ENCODE measurements around the gene FZR1. TPM values are rescaled to one million over a fixed set of nuclear protein-coding genes. Genes with fewer than 3 reads are reported as not detected.

FZR1 gene
- total RNA-seq, 1 donor from 2014 or later = 16.4 TPM

GRCh38 chr19:3543150-3544057 lies 37.3 kb downstream of the FZR1 start:
- Mint-ChIP-seq H3K4me3 (no peak overlapping the region), H3K4me1 (peaks cover 7% of the 10 kb centered on the region), H3K9me3 (no peaks in the 10 kb centered on the region), H3K27ac (no peak overlapping the region), H3K27me3 (ENCODE audit: insufficient read depth, low read depth) (peaks cover 12% of the 10 kb centered on the region), H3K36me3 (peaks cover 4% of the 10 kb centered on the region)
- peaks cover 46% of the 10 kb centered on the region for H4K20me1 ChIP-seq (ENCODE audit: low read depth)
- H3K9ac ChIP-seq = no peak overlapping the region
- H2AFZ ChIP-seq (replicated peaks) = no peak overlapping the region
- no peak for DNase-seq (ENCODE audit: low spot score)
- no peak overlapping the region for H3K4me2 ChIP-seq
- no peaks in the 10 kb centered on the region for H3K27me3 ChIP-seq
- H3K27ac ChIP-seq = no peak overlapping the region
- no peak overlapping the region for H3K4me3 ChIP-seq
- peaks cover 11% of the 10 kb centered on the region for H3F3A ChIP-seq (ENCODE audit: low read depth)
- H3K9me3 ChIP-seq (ENCODE audit: low read depth) = no peaks in the 10 kb centered on the region
- no peaks in the 10 kb centered on the region for H3K36me3 ChIP-seq
- H3K79me2 ChIP-seq (ENCODE audit: low read depth) = no peaks in the 10 kb centered on the region
- TF ChIP-seq, protein P1, sequence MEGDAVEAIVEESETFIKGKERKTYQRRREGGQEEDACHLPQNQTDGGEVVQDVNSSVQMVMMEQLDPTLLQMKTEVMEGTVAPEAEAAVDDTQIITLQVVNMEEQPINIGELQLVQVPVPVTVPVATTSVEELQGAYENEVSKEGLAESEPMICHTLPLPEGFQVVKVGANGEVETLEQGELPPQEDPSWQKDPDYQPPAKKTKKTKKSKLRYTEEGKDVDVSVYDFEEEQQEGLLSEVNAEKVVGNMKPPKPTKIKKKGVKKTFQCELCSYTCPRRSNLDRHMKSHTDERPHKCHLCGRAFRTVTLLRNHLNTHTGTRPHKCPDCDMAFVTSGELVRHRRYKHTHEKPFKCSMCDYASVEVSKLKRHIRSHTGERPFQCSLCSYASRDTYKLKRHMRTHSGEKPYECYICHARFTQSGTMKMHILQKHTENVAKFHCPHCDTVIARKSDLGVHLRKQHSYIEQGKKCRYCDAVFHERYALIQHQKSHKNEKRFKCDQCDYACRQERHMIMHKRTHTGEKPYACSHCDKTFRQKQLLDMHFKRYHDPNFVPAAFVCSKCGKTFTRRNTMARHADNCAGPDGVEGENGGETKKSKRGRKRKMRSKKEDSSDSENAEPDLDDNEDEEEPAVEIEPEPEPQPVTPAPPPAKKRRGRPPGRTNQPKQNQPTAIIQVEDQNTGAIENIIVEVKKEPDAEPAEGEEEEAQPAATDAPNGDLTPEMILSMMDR (IDR thresholded peaks at IDR 0.05) = no peak
- TF ChIP-seq EZH2phosphoT487 (IDR thresholded peaks at IDR 0.05) (no peak), EZH2 (IDR thresholded peaks at IDR 0.05) (no peak)
- no peaks in the 10 kb centered on the region for H3K4me1 ChIP-seq

DNA sequence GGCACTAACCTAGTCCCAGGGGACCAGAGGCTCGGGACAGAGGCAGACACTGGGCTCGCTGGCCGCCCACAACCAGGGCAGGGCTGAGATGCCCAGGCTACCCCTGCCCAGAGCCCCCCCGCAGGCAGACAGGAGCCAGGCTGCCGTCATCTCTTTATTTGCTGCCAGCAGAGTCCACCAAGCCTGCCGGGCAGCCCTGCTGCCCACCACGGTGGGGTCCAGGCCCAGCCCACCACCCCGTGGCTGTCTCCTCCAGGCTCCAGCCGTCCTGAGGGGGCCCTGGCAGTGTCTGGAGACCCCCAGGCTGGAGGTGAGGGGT lies 37.9 kb downstream of the FZR1 start:
- Histone ChIP-seq H4K20me1 (ENCODE audit: low read depth) (peaks cover 42% of the 10 kb centered on the region), H3K36me3 (no peaks in the 10 kb centered on the region)

GRCh38 chr19:3544742-3545668 lies 38.9 kb downstream of the FZR1 start:
- H3K9ac ChIP-seq = no peak overlapping the region
- no peak overlapping the region for H3K4me2 ChIP-seq
- peaks cover 32% of the 10 kb centered on the region for H4K20me1 ChIP-seq (ENCODE audit: low read depth)
- H3K4me1 Mint-ChIP-seq = no peaks in the 10 kb centered on the region
- no peak for TF ChIP-seq EZH2phosphoT487 (IDR thresholded peaks at IDR 0.05)
- TF ChIP-seq, protein P1 (IDR thresholded peaks at IDR 0.05) = peak; percentile 92
- no peaks in the 10 kb centered on the region for H3K79me2 ChIP-seq (ENCODE audit: low read depth)
- no peaks in the 10 kb centered on the region for H3K27me3 ChIP-seq
- peaks cover 5% of the 10 kb centered on the region for H3F3A ChIP-seq (ENCODE audit: low read depth)
- H3K27me3 Mint-ChIP-seq (ENCODE audit: insufficient read depth, low read depth) = peaks cover 12% of the 10 kb centered on the region
- no peak overlapping the region for H3K27ac Mint-ChIP-seq
- H3K36me3 ChIP-seq = no peaks in the 10 kb centered on the region
- H3K27ac ChIP-seq = no peak overlapping the region
- no peak overlapping the region for H2AFZ ChIP-seq (replicated peaks)
- no peaks in the 10 kb centered on the region for H3K9me3 ChIP-seq (ENCODE audit: low read depth)
- no peak overlapping the region for H3K4me3 ChIP-seq
- peak overlapping the region; percentile 53 for H3K4me3 Mint-ChIP-seq
- no peaks in the 10 kb centered on the region for H3K4me1 ChIP-seq
- H3K36me3 Mint-ChIP-seq = no peaks in the 10 kb centered on the region
- DNase-seq (ENCODE audit: low spot score) = peak; percentile 60
- no peaks in the 10 kb centered on the region for H3K9me3 Mint-ChIP-seq

More for the DNA sequence above, 37.9 kb downstream of the FZR1 start:
- peaks cover 5% of the 10 kb centered on the region for H3F3A ChIP-seq (ENCODE audit: low read depth)
- H3K9me3 Mint-ChIP-seq = no peaks in the 10 kb centered on the region
- H3K4me3 Mint-ChIP-seq = no peak overlapping the region
- H3K4me3 ChIP-seq = no peak overlapping the region
- no peak for DNase-seq (ENCODE audit: low spot score)
- H3K27me3 Mint-ChIP-seq (ENCODE audit: insufficient read depth, low read depth) = peaks cover 12% of the 10 kb centered on the region
- peaks cover 5% of the 10 kb centered on the region for H3K4me1 Mint-ChIP-seq
- H3K27ac Mint-ChIP-seq = no peak overlapping the region
- no peak overlapping the region for H2AFZ ChIP-seq (replicated peaks)
- no peaks in the 10 kb centered on the region for H3K9me3 ChIP-seq (ENCODE audit: low read depth)
- H3K4me1 ChIP-seq = no peaks in the 10 kb centered on the region
- no peaks in the 10 kb centered on the region for H3K27me3 ChIP-seq
- no peaks in the 10 kb centered on the region for H3K79me2 ChIP-seq (ENCODE audit: low read depth)
- H3K4me2 ChIP-seq = no peak overlapping the region
- H3K27ac ChIP-seq = no peak overlapping the region
- H3K36me3 Mint-ChIP-seq = peaks cover 4% of the 10 kb centered on the region
- TF ChIP-seq EZH2 (IDR thresholded peaks at IDR 0.05) (no peak), EZH2phosphoT487 (IDR thresholded peaks at IDR 0.05) (no peak)
- TF ChIP-seq, protein P1 (IDR thresholded peaks at IDR 0.05) = no peak
- no peak overlapping the region for H3K9ac ChIP-seq
